NT2/D1 (cell line): ENCODE results near the gene MIA2.

Source experiments
- YY1 ChIP-seq: IDR thresholded peaks from 2 replicates; pipeline ENCODE4 v1.6.1; 2011; ENCODE audit not compliant: insufficient read length, insufficient read depth
- ZNF274 ChIP-seq: IDR thresholded peaks from 2 replicates; pipeline ENCODE4 v1.6.1; 2011; ENCODE audit warnings: mild to moderate bottlenecking, low read depth, low read length

- TF ChIP-seq YY1: no peak
- TF ChIP-seq ZNF274: no peak
Observed at GRCh38 chr14:39366460-39367386, 133.0 kb downstream of the MIA2 start.
